SU-DHL-6 (cell line): Measurements from ENCODE around the gene KCNN1.

Source experiments
- CTCF ChIP-seq: fragments of 200-600 bp; sonication (generic); IDR thresholded peaks from one replicate; pipeline ENCODE4 v1.5.1; 2017; ENCODE audit warnings: antibody characterized with exemption, mild to moderate bottlenecking, low read length, moderate library complexity; ENCODE audit not compliant: insufficient read depth, poor library complexity, severe bottlenecking
- EZH2phosphoT487 ChIP-seq: fragments of 200-600 bp; sonication (generic), shearing (Covaris generic); conservative IDR thresholded peaks from 2 replicates; pipeline ENCODE4 v1.6.1; 2018; ENCODE audit warnings: mild to moderate bottlenecking, antibody characterized with exemption, low read length, moderate library complexity, mixed read lengths

GRCh38 chr19:18016209-18016910 lies 49.5 kb downstream of the KCNN1 start:
- TF ChIP-seq CTCF (no peak), EZH2phosphoT487 (no peak)
